ENCODE data around the gene COL6A3. TPM values are rescaled to one million over a fixed set of nuclear protein-coding genes. Genes with fewer than 3 reads are reported as not detected.

The COL6A3 gene
- total RNA-seq, 1 donor = 0.52 TPM

GRCh38 chr2:237281836-237282306 lies 132.1 kb downstream of the COL6A3 start:
- H3K9me3 ChIP-seq (ENCODE audit: low read depth, low read length) = no peaks in the 10 kb centered on the region
- no peak overlapping the region for H3K4me3 ChIP-seq (ENCODE audit: low read length)
- peaks cover 3% of the 10 kb centered on the region for H3K27me3 ChIP-seq (ENCODE audit: insufficient read depth, low read length)
- no peaks in the 10 kb centered on the region for H3K4me1 ChIP-seq (ENCODE audit: insufficient read depth, low read length)

GRCh38 chr2:237280939-237281338 lies 133.0 kb downstream of the COL6A3 start:
- Histone ChIP-seq H3K9me3 (ENCODE audit: low read depth, low read length) (no peaks in the 10 kb centered on the region), H3K4me1 (ENCODE audit: insufficient read depth, low read length) (no peaks in the 10 kb centered on the region), H3K4me3 (ENCODE audit: low read length) (no peak overlapping the region), H3K27me3 (ENCODE audit: insufficient read depth, low read length) (peaks cover 3% of the 10 kb centered on the region)

- no peaks in the 10 kb centered on the region for H3K4me1 ChIP-seq (ENCODE audit: insufficient read depth, low read length)
These were observed 133.7 kb downstream of the COL6A3 start for GRCh38 chr2:237280229-237280628.

GRCh38 chr2:237279012-237279768 lies 134.8 kb downstream of the COL6A3 start:
- H3K9me3 ChIP-seq (ENCODE audit: low read depth, low read length) = no peaks in the 10 kb centered on the region
- no peaks in the 10 kb centered on the region for H3K27me3 ChIP-seq (ENCODE audit: insufficient read depth, low read length)
- H3K4me1 ChIP-seq (ENCODE audit: insufficient read depth, low read length) = no peaks in the 10 kb centered on the region
- no peak overlapping the region for H3K4me3 ChIP-seq (ENCODE audit: low read length)

More at GRCh38 chr2:237280229-237280628, 133.7 kb downstream of the COL6A3 start:
- H3K27me3 ChIP-seq (ENCODE audit: insufficient read depth, low read length) = peaks cover 3% of the 10 kb centered on the region
- H3K9me3 ChIP-seq (ENCODE audit: low read depth, low read length) = no peaks in the 10 kb centered on the region
- no peak overlapping the region for H3K4me3 ChIP-seq (ENCODE audit: low read length)

- H3K9me3 ChIP-seq (ENCODE audit: low read depth, low read length) = no peaks in the 10 kb centered on the region
- H3K4me3 ChIP-seq (ENCODE audit: low read length) = no peak overlapping the region
- H3K4me1 ChIP-seq (ENCODE audit: insufficient read depth, low read length) = no peaks in the 10 kb centered on the region
- H3K27me3 ChIP-seq (ENCODE audit: insufficient read depth, low read length) = no peaks in the 10 kb centered on the region
These were observed 135.4 kb downstream of the COL6A3 start for GRCh38 chr2:237278568-237278967.

- Histone ChIP-seq H3K4me3 (ENCODE audit: low read length) (no peak overlapping the region), H3K4me1 (ENCODE audit: insufficient read depth, low read length) (no peaks in the 10 kb centered on the region), H3K27me3 (ENCODE audit: insufficient read depth, low read length) (no peaks in the 10 kb centered on the region), H3K9me3 (ENCODE audit: low read depth, low read length) (no peaks in the 10 kb centered on the region)
These were observed 137.1 kb downstream of the COL6A3 start for GRCh38 chr2:237276716-237277490.

Other genes starting within 250 kb of the COL6A3 start
- gene MLPH, start 73.1 kb upstream of the COL6A3 start, total RNA-seq = not detected
- not detected for gene PRLH, start 152.4 kb upstream of the COL6A3 start, total RNA-seq
- 0.10 TPM for gene RAB17, start 176.6 kb upstream of the COL6A3 start, total RNA-seq
- gene LRRFIP1, start 213.4 kb upstream of the COL6A3 start, total RNA-seq = 128 TPM

All from mononuclear cell (primary cell).